B cell (primary cell): ENCODE results near the gene CTBP2. TPM values are rescaled to one million over a fixed set of nuclear protein-coding genes. Genes with fewer than 3 reads are reported as not detected.

Experiments
- ATAC-seq: fragments of 200-7000 bp; cut with Tn5 transposase; one replicate; pipeline ENCODE4 v1.10.0; 2021; ENCODE audit warnings: low read depth, mild to moderate bottlenecking, moderate number of reproducible peaks, moderate library complexity
- CTCF ChIA-PET: fragments of 350-600 bp; sonication (Branson Sonifier 250); formaldehyde crosslinking; loops from one replicate; lab custom pipeline; 2021; ENCODE audit warnings: antibody characterized with exemption, inconsistent platforms; lab: Charles Lee
- POLR2A ChIA-PET: fragments of 350-600 bp; sonication (Branson Sonifier 250); formaldehyde crosslinking; loops from one replicate; lab custom pipeline; 2021; ENCODE audit warnings: antibody characterized with exemption; lab: Charles Lee
- DNase-seq: peaks from one replicate; pipeline ENCODE4 v3.0.0; 2013
- H2AFZ ChIP-seq: 2 replicates; pipeline ENCODE4 v1.6.1; 2012; ENCODE audit warnings: mild to moderate bottlenecking, low read depth, low read length; ENCODE audit not compliant: insufficient read depth, poor library complexity, severe bottlenecking
- H3K27ac ChIP-seq, 2 donors: 1 replicate in 1 of 2; 2 replicates in 1 of 2; pipeline ENCODE4 v1.5.1; 2012 to 2013; ENCODE audit warnings: low read length in 2 of 2, mild to moderate bottlenecking in 2 of 2, moderate library complexity in 1 of 2
- H3K27me3 ChIP-seq, 4 experiments: fragments of 200-600 bp in 1 of 4; sonication (generic) in 1 of 4; replicated peaks in 1 of 4; 1 replicate in 2 of 4; 2 replicates in 2 of 4; pipeline versions ENCODE4 v1.6.1 to v1.7.0; 2013 to 2016; ENCODE audit warnings: low read length in 3 of 4, mild to moderate bottlenecking in 2 of 4, mixed read lengths in 1 of 4, moderate library complexity in 1 of 4; ENCODE audit not compliant: insufficient read depth in 4 of 4, control insufficient read depth in 3 of 4; ENCODE audit errors: control extremely low read depth in 1 of 4
- H3K36me3 ChIP-seq, 2 experiments: replicated peaks in 1 of 2; 1 replicate in 1 of 2; 2 replicates in 1 of 2; pipeline versions ENCODE4 v1.6.1 to v1.7.1; 2013; ENCODE audit warnings: low read length in 1 of 2; ENCODE audit not compliant: insufficient read depth in 2 of 2, control insufficient read depth in 1 of 2; ENCODE audit errors: control extremely low read depth in 1 of 2, extremely low read depth in 1 of 2
- H3K4me1 ChIP-seq, 2 donors: fragments of 200-600 bp in 1 of 2; sonication (generic) in 1 of 2; 1 replicate in 1 of 2; 2 replicates in 1 of 2; pipeline versions ENCODE4 v1.5.1 to v1.6.1; 2013 to 2017; ENCODE audit warnings: low read length in 2 of 2; ENCODE audit not compliant: control insufficient read depth in 2 of 2, insufficient read depth in 2 of 2
- H3K4me2 ChIP-seq: replicated peaks from 2 replicates; pipeline ENCODE3; 2012; ENCODE audit warnings: mild to moderate bottlenecking, low read depth, low read length; ENCODE audit not compliant: poor library complexity, severe bottlenecking
- H3K4me3 ChIP-seq, 5 experiments: fragments of 200-600 bp in 1 of 5; sonication (generic) in 1 of 5; 1 replicate in 3 of 5; 2 replicates in 2 of 5; pipeline versions ENCODE4 v1.5.1 to v1.7.0; 2011 to 2016; ENCODE audit warnings: low read length in 4 of 5, mild to moderate bottlenecking in 4 of 5, low read depth in 2 of 5, control low read depth in 1 of 5, moderate library complexity in 1 of 5; ENCODE audit not compliant: insufficient read depth in 1 of 5; ENCODE audit errors: control extremely low read depth in 1 of 5, extremely low read depth in 1 of 5
- H3K79me2 ChIP-seq: fragments of 200-600 bp; sonication (generic); one replicate; pipeline ENCODE4 v1.6.0; 2016; ENCODE audit warnings: low read length; ENCODE audit not compliant: control insufficient read depth, insufficient read depth
- H3K9ac ChIP-seq: fragments of 200-600 bp; sonication (generic); 2 replicates; pipeline ENCODE4 v1.6.1; 2017; ENCODE audit warnings: mild to moderate bottlenecking, low read length, moderate library complexity
- H3K9me3 ChIP-seq, 3 donors: one replicate each; pipeline versions ENCODE4 v1.6.1 to v1.7.1; 2013; ENCODE audit warnings: low read length in 2 of 3; ENCODE audit not compliant: control insufficient read depth in 2 of 3, insufficient read depth in 1 of 3; ENCODE audit errors: control extremely low read depth in 1 of 3
- H4K20me1 ChIP-seq: 2 replicates; pipeline ENCODE4 v1.6.0; 2012; ENCODE audit warnings: mild to moderate bottlenecking, low read length; ENCODE audit not compliant: insufficient read depth, control insufficient read depth, poor library complexity, severe bottlenecking
- H3K27ac Mint-ChIP-seq: one replicate; pipeline ENCODE4 v1.8.0; 2021; ENCODE audit warnings: mixed read lengths
- H3K27me3 Mint-ChIP-seq: one replicate; pipeline ENCODE4 v1.8.0; 2021; ENCODE audit warnings: mixed read lengths
- H3K4me1 Mint-ChIP-seq: one replicate; pipeline ENCODE4 v1.8.0; 2021; ENCODE audit warnings: mixed read lengths
- H3K4me3 Mint-ChIP-seq: one replicate; pipeline ENCODE4 v1.8.0; 2021; ENCODE audit warnings: mixed read lengths
- H3K9me3 Mint-ChIP-seq: one replicate; pipeline ENCODE4 v1.8.0; 2022; ENCODE audit warnings: mixed read lengths; ENCODE audit not compliant: insufficient read depth
- CTCF ChIP-seq: fragments of 200-600 bp; IDR thresholded peaks from one replicate; pipeline ENCODE4 v1.8.0; 2022; ENCODE audit warnings: antibody characterized with exemption, mild to moderate bottlenecking
- EZH2 ChIP-seq: IDR thresholded peaks from 2 replicates; pipeline ENCODE4 v1.6.1; 2012; ENCODE audit warnings: borderline replicate concordance, low read depth, mild to moderate bottlenecking, moderate library complexity, low read length; ENCODE audit not compliant: insufficient read depth, poor library complexity, severe bottlenecking
- WGBS: methylation state at CpG from one replicate; pipeline ENCODE4 v1.1.5; 2013; ENCODE audit warnings: missing lambda C conversion rate; ENCODE audit not compliant: insufficient coverage; 5-methylcytosine and 5-hydroxymethylcytosine counted together
- intact Hi-C: fragments of 100-400 bp; cut with micrococcal nuclease; formaldehyde crosslinking; loops from one replicate; pipeline ENCODE4 v1.10.0; 2022
- polyA plus RNA-seq: library from polyadenylated mRNA; depleted of rRNA; stranded (reverse); fragments of >200 nt; gene quantifications from 2 replicates; pipeline ENCODE4 v1.2.3, GENCODE V29; 2012
- total RNA-seq, 2 donors: library from RNA; stranded (reverse); fragments of 120-200 nt in 1 of 2; gene quantifications; 1 replicate in 1 of 2; 2 replicates in 1 of 2; pipeline versions ENCODE4 v1.2.3 to v1.2.4, GENCODE V29; 2013 to 2022

CTBP2 gene
- total and polyA plus RNA-seq, 2 donors (not counting 1 experiment from before 2014, with no cell fraction given), result 0.39 to 0.85 TPM

DNA sequence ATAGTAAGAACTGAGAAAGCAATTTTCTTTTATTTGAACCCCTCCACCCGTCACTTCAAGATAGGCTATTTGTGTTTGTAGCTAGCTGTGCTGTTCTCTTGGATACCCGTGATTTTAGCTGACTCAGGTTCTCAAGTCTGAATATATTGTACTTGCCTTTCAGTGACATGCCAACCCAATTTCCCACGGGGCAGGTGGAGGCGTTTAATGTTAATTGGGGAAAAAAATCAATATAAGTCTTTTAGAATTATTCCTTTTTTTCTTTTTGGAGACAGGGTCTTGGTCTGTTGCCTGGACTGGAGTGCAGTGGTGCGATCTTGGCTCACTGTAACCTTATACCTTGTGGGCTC lies 182.0 kb downstream of the CTBP2 start:
- Mint-ChIP-seq H3K27me3 (no peaks in the 10 kb centered on the region), H3K4me1 (peaks cover 4% of the 10 kb centered on the region), H3K4me3 (no peak overlapping the region), H3K9me3 (no peaks in the 10 kb centered on the region), H3K27ac (no peak overlapping the region)
- Histone ChIP-seq H3K9me3 (no peaks in the 10 kb centered on the region), H3K9ac (no peak overlapping the region), H3K36me3 (peaks cover 0 to 49% of the 10 kb centered on the region in 2 experiments), H3K27me3 (no peaks in the 10 kb centered on the region), H4K20me1 (no peaks in the 10 kb centered on the region), H2AFZ (no peak overlapping the region), H3K4me1 (no peaks in the 10 kb centered on the region), H3K27ac (no peak overlapping the region), H3K4me3 (no peak overlapping the region), H3K79me2 (peaks cover 4% of the 10 kb centered on the region), H3K4me2 (no peak overlapping the region)
- intact Hi-C loops, result no loop called here
- no peak for ATAC-seq
- CTCF ChIA-PET, result no interaction called here
- WGBS, result no CpG with 5 or more reads among the region's 5 CpGs
- TF ChIP-seq CTCF (no peak), EZH2 (no peak)
- DNase-seq, result no peak
- POLR2A ChIA-PET, result no interaction called here

- ATAC-seq (no peak), DNase-seq (no peak)
- Histone ChIP-seq H3K27ac (no peak overlapping the region), H3K4me1 (no peaks in the 10 kb centered on the region), H3K9ac (no peak overlapping the region), H3K36me3 (peaks cover 0 to 43% of the 10 kb centered on the region in 2 experiments), H3K4me2 (no peak overlapping the region), H4K20me1 (no peaks in the 10 kb centered on the region), H3K4me3 (no peak overlapping the region), H3K27me3 (no peaks in the 10 kb centered on the region), H3K79me2 (peaks cover 4% of the 10 kb centered on the region), H2AFZ (no peak overlapping the region), H3K9me3 (no peaks in the 10 kb centered on the region)
- WGBS, result 100% methylated on average over 2 of the region's 4 CpGs
- Mint-ChIP-seq H3K9me3 (no peaks in the 10 kb centered on the region), H3K27ac (no peak overlapping the region), H3K4me3 (no peak overlapping the region), H3K27me3 (no peaks in the 10 kb centered on the region), H3K4me1 (peaks cover 4% of the 10 kb centered on the region)
- ChIA-PET POLR2A (no interaction called here), CTCF (no interaction called here)
- TF ChIP-seq EZH2 (no peak), CTCF (no peak)
- intact Hi-C loops, result no loop called here
These were observed 182.6 kb downstream of the CTBP2 start for GRCh38 chr10:124977648-124978375.
